LoVo (cell line): ENCODE results near the gene POC1A.

Experiments
- DNase-seq: peaks from one replicate; pipeline ENCODE4 v3.0.0-alpha.2; 2016; ENCODE audit warnings: low spot score

Gene POC1A

GRCh38 chr3:52126500-52126899 lies 27.7 kb downstream of the POC1A start:
- no peak for DNase-seq

- DNase-seq = no peak
These were observed 28.2 kb downstream of the POC1A start for GRCh38 chr3:52126036-52126435.

- no peak for DNase-seq
These were observed 29.5 kb downstream of the POC1A start for GRCh38 chr3:52124766-52125165.

GRCh38 chr3:52124126-52124525 lies 30.1 kb downstream of the POC1A start:
- no peak for DNase-seq

- DNase-seq = peak; percentile 14
These were observed 31.0 kb downstream of the POC1A start for GRCh38 chr3:52123106-52123725.

GRCh38 chr3:52122491-52122890 lies 31.7 kb downstream of the POC1A start:
- no peak for DNase-seq

- no peak for DNase-seq
These were observed 32.4 kb downstream of the POC1A start for GRCh38 chr3:52121813-52122212.

GRCh38 chr3:52121464-52121805 lies 32.8 kb downstream of the POC1A start:
- no peak for DNase-seq

GRCh38 chr3:52120556-52121463 lies 33.4 kb downstream of the POC1A start:
- DNase-seq = no peak

- DNase-seq = no peak
These were observed 34.4 kb downstream of the POC1A start for GRCh38 chr3:52119826-52120225.

GRCh38 chr3:52119099-52119498 lies 35.1 kb downstream of the POC1A start:
- no peak for DNase-seq

GRCh38 chr3:52118156-52118875 lies 35.9 kb downstream of the POC1A start:
- no peak for DNase-seq

- no peak for DNase-seq
These were observed 36.7 kb downstream of the POC1A start for GRCh38 chr3:52117537-52117936.

GRCh38 chr3:52112056-52112455 lies 42.2 kb downstream of the POC1A start:
- DNase-seq = no peak

- DNase-seq = no peak
These were observed 43.7 kb downstream of the POC1A start for GRCh38 chr3:52110502-52110901.

- DNase-seq = no peak
These were observed 44.5 kb downstream of the POC1A start for GRCh38 chr3:52109611-52110301.

- DNase-seq = no peak
These were observed 45.7 kb downstream of the POC1A start for GRCh38 chr3:52108302-52109232.

GRCh38 chr3:52106951-52107611 lies 47.1 kb downstream of the POC1A start:
- DNase-seq = no peak

- no peak for DNase-seq
These were observed 49.3 kb downstream of the POC1A start for GRCh38 chr3:52104684-52105640.
